Measurements from ENCODE around the gene CROCC2. TPM values are rescaled to one million over a fixed set of nuclear protein-coding genes. Genes with fewer than 3 reads are reported as not detected.

Gene CROCC2
- polyA plus RNA-seq, 4 donors = 0.13 to 0.18 TPM; not detected in 2

- peaks cover 0 to 2% (median 0%) of the 10 kb centered on the region in 3 donors for H3K36me3 ChIP-seq (ENCODE audit: control insufficient read depth in 3 of 3, insufficient read depth in 2 of 3, low read depth in 1 of 3, low read length in 3 of 3)
- H3K27me3 ChIP-seq (ENCODE audit: control insufficient read depth in 3 of 3, insufficient read depth in 3 of 3, low read length in 3 of 3) = peaks cover 0 to 6% (median 0%) of the 10 kb centered on the region in 3 donors
- H3K27ac ChIP-seq (ENCODE audit: low read depth in 1 of 3, low read length in 2 of 3) = no peak overlapping the region
- H3K4me1 ChIP-seq (ENCODE audit: control insufficient read depth in 3 of 3, insufficient read depth in 2 of 3, low read depth in 1 of 3, low read length in 2 of 3) = peaks cover 0 to 7% (median 4%) of the 10 kb centered on the region in 3 donors
- H3K9me3 ChIP-seq (ENCODE audit: control insufficient read depth in 2 of 2, insufficient read depth in 1 of 2, low read depth in 1 of 2, low read length in 1 of 2) = no peaks in the 10 kb centered on the region
- 49 to 76% (median 58%) methylated on average over 9 of the region's 9 CpGs for WGBS, 3 donors
- DNase-seq (no peak), FAIRE-seq (no peak)
- no peak overlapping the region for H3K4me3 ChIP-seq (ENCODE audit: low read depth in 1 of 3, low read length in 3 of 3)
These were observed 105.1 kb downstream of the CROCC2 start for GRCh38 chr2:241011296-241011600.

DNA sequence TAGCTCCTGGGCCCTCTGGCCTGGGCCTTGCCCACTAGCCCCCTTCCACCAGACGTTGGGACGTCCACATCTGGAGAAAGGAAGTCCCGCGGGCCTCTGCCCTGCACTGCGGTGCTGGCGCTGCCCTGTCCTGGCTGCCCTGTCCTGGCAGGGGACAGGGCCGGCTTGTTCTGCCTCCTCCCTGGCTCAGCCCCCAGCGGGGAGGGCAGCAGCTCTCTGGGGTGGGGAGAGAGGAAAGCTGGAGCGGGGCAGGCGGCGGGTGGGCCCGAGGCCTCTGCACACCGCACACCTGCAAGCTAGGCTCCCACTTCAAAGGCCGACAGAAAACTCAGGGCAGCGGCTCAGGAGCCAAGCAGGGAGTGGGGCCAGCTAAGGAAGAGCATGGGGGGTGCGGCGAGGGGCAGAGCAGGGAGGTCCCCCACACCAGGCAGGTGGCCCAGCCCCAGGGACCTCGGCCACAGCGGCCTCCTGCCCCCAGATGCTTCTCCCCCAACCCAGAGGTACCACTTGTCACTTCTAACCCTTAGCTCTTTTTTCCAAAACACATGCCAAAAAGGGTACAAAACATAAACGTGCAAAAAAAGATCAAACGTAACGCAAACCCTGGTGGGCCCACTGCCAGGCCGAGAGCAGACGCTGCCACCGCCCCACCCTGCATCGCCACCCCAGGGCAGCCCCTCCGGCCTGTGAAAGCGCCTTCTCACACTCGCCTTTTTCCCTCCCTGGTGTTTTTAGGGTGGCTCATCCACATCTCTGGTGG lies 105.8 kb downstream of the CROCC2 start:
- H3K4me1 ChIP-seq (ENCODE audit: control insufficient read depth in 3 of 3, insufficient read depth in 2 of 3, low read depth in 1 of 3, low read length in 2 of 3) = peaks cover 0 to 7% (median 4%) of the 10 kb centered on the region in 3 donors
- DNase-seq = no peak
- H3K9me3 ChIP-seq (ENCODE audit: control insufficient read depth in 2 of 2, insufficient read depth in 1 of 2, low read depth in 1 of 2, low read length in 1 of 2) = no peaks in the 10 kb centered on the region
- no peak overlapping the region for H3K27ac ChIP-seq (ENCODE audit: low read depth in 1 of 3, low read length in 2 of 3)
- no peak overlapping the region for H3K4me3 ChIP-seq (ENCODE audit: low read depth in 1 of 3, low read length in 3 of 3)
- H3K27me3 ChIP-seq (ENCODE audit: control insufficient read depth in 3 of 3, insufficient read depth in 3 of 3, low read length in 3 of 3) = peaks cover 0 to 6% (median 0%) of the 10 kb centered on the region in 3 donors
- peaks cover 0 to 2% (median 0%) of the 10 kb centered on the region in 3 donors for H3K36me3 ChIP-seq (ENCODE audit: control insufficient read depth in 3 of 3, insufficient read depth in 2 of 3, low read depth in 1 of 3, low read length in 3 of 3)
- 78 to 83% (median 79%) methylated on average over 23 to 29 of the region's 29 CpGs for WGBS, 3 donors
- FAIRE-seq = no peak

- DNase-seq (no peak), FAIRE-seq (no peak)
- no peaks in the 10 kb centered on the region for H3K9me3 ChIP-seq (ENCODE audit: control insufficient read depth in 2 of 2, insufficient read depth in 1 of 2, low read depth in 1 of 2, low read length in 1 of 2)
- H3K36me3 ChIP-seq (ENCODE audit: control insufficient read depth in 3 of 3, insufficient read depth in 2 of 3, low read depth in 1 of 3, low read length in 3 of 3) = peaks cover 0 to 2% (median 0%) of the 10 kb centered on the region in 3 donors
- peaks cover 0 to 5% (median 0%) of the 10 kb centered on the region in 3 donors for H3K27me3 ChIP-seq (ENCODE audit: control insufficient read depth in 3 of 3, insufficient read depth in 3 of 3, low read length in 3 of 3)
- 85 to 93% (median 90%) methylated on average over 6 of the region's 6 CpGs for WGBS, 3 donors
- peaks cover 0 to 7% (median 4%) of the 10 kb centered on the region in 3 donors for H3K4me1 ChIP-seq (ENCODE audit: control insufficient read depth in 3 of 3, insufficient read depth in 2 of 3, low read depth in 1 of 3, low read length in 2 of 3)
- H3K4me3 ChIP-seq (ENCODE audit: low read depth in 1 of 3, low read length in 3 of 3) = no peak overlapping the region
- no peak overlapping the region for H3K27ac ChIP-seq (ENCODE audit: low read depth in 1 of 3, low read length in 2 of 3)
These were observed 108.1 kb downstream of the CROCC2 start for GRCh38 chr2:241014224-241014623.

- H3K27me3 ChIP-seq (ENCODE audit: control insufficient read depth in 3 of 3, insufficient read depth in 3 of 3, low read length in 3 of 3) = peaks cover 0 to 1% (median 0%) of the 10 kb centered on the region in 3 donors
- no peak overlapping the region for H3K4me3 ChIP-seq (ENCODE audit: low read depth in 1 of 3, low read length in 3 of 3)
- H3K36me3 ChIP-seq (ENCODE audit: control insufficient read depth in 3 of 3, insufficient read depth in 2 of 3, low read depth in 1 of 3, low read length in 3 of 3) = peaks cover 0 to 2% (median 0%) of the 10 kb centered on the region in 3 donors
- H3K9me3 ChIP-seq (ENCODE audit: control insufficient read depth in 2 of 2, insufficient read depth in 1 of 2, low read depth in 1 of 2, low read length in 1 of 2) = no peaks in the 10 kb centered on the region
- FAIRE-seq (no peak), DNase-seq (no peak)
- no peak overlapping the region for H3K27ac ChIP-seq (ENCODE audit: low read depth in 1 of 3, low read length in 2 of 3)
- peaks cover 0 to 7% (median 4%) of the 10 kb centered on the region in 3 donors for H3K4me1 ChIP-seq (ENCODE audit: control insufficient read depth in 3 of 3, insufficient read depth in 2 of 3, low read depth in 1 of 3, low read length in 2 of 3)
- 68 to 85% (median 76%) methylated on average over 10 of the region's 10 CpGs for WGBS, 3 donors
These were observed 108.6 kb downstream of the CROCC2 start for GRCh38 chr2:241014764-241015163.

DNA sequence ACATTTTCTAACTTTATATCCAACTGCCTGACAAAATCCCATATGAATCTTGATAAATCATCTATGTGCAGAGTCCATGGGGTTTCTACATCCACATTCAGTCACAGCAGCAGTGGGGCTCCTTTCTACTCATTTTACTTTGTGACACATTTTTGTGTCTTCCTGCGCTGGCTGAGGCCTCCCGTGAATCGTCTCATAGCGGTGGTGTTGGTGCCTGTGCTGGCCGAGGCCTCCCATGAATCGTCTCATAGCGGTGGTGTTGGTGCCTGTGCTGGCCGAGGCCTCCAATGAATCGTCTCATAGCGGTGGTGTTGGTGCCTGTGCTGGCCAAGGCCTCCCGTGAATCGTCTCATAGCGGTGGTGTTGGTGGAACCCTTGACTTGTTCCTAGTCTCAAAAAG lies 109.3 kb downstream of the CROCC2 start:
- Histone ChIP-seq H3K9me3 (ENCODE audit: control insufficient read depth in 2 of 2, insufficient read depth in 1 of 2, low read depth in 1 of 2, low read length in 1 of 2) (no peaks in the 10 kb centered on the region), H3K27me3 (ENCODE audit: control insufficient read depth in 3 of 3, insufficient read depth in 3 of 3, low read length in 3 of 3) (no peaks in the 10 kb centered on the region), H3K4me3 (ENCODE audit: low read depth in 1 of 3, low read length in 3 of 3) (no peak overlapping the region), H3K27ac (ENCODE audit: low read depth in 1 of 3, low read length in 2 of 3) (no peak overlapping the region), H3K36me3 (ENCODE audit: control insufficient read depth in 3 of 3, insufficient read depth in 2 of 3, low read depth in 1 of 3, low read length in 3 of 3) (peaks cover 0 to 2% (median 0%) of the 10 kb centered on the region in 3 donors), H3K4me1 (ENCODE audit: control insufficient read depth in 3 of 3, insufficient read depth in 2 of 3, low read depth in 1 of 3, low read length in 2 of 3) (peaks cover 0 to 4% (median 2%) of the 10 kb centered on the region in 3 donors)
- no peak for DNase-seq
- 87 to 94% (median 94%) methylated on average over 13 of the region's 13 CpGs for WGBS, 3 donors
- FAIRE-seq = no peak

DNA sequence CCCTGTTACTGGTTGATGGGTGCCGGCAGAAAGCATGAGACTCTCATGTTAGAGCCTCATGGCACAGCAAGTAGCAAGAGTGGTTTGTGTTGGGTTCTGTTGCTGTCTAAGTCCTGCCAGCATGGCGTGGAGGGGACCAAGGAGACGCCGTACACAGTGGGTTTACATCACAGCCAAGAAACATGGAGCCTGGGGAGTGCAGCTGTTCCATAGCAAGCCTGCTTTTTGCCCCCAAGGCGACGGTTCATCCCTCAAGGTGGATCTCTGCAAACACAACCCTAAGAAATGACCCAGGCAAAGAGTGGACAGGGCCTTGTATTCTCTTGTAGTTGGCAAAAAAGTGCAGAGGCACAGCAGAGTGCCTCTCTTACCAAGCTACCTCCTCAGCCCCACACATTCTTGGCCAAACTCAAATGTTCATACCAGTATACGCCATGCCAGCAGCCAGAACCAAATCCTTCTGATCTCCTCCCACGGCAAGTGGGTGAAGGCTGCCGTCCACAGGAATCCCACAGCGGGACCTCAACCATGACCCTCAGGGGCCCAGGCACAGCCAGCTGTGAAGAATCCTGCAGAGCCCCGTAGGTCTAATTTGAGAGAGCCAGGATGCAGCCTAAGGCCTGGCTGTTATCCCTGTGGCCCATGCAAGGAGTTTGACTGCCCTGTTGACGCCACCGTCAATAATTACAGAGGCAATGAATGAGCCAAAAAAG lies 111.2 kb downstream of the CROCC2 start:
- 92 to 93% (median 92%) methylated on average over 13 of the region's 13 CpGs for WGBS, 3 donors
- Histone ChIP-seq H3K36me3 (ENCODE audit: control insufficient read depth in 3 of 3, insufficient read depth in 2 of 3, low read depth in 1 of 3, low read length in 3 of 3) (no peaks in the 10 kb centered on the region), H3K9me3 (ENCODE audit: control insufficient read depth in 2 of 2, insufficient read depth in 1 of 2, low read depth in 1 of 2, low read length in 1 of 2) (no peaks in the 10 kb centered on the region), H3K4me1 (ENCODE audit: control insufficient read depth in 3 of 3, insufficient read depth in 2 of 3, low read depth in 1 of 3, low read length in 2 of 3) (no peaks in the 10 kb centered on the region), H3K27ac (ENCODE audit: low read depth in 1 of 3, low read length in 2 of 3) (no peak overlapping the region), H3K27me3 (ENCODE audit: control insufficient read depth in 3 of 3, insufficient read depth in 3 of 3, low read length in 3 of 3) (no peaks in the 10 kb centered on the region), H3K4me3 (ENCODE audit: low read depth in 1 of 3, low read length in 3 of 3) (no peak overlapping the region)
- no peak for DNase-seq
- no peak for FAIRE-seq

GRCh38 chr2:241018051-241018891 lies 112.1 kb downstream of the CROCC2 start:
- H3K36me3 ChIP-seq (ENCODE audit: control insufficient read depth in 3 of 3, insufficient read depth in 2 of 3, low read depth in 1 of 3, low read length in 3 of 3) = no peaks in the 10 kb centered on the region
- WGBS, 3 donors = 86 to 90% (median 87%) methylated on average over 26 of the region's 26 CpGs
- no peaks in the 10 kb centered on the region for H3K4me1 ChIP-seq (ENCODE audit: control insufficient read depth in 3 of 3, insufficient read depth in 2 of 3, low read depth in 1 of 3, low read length in 2 of 3)
- FAIRE-seq (no peak), DNase-seq (no peak)
- H3K9me3 ChIP-seq (ENCODE audit: control insufficient read depth in 2 of 2, insufficient read depth in 1 of 2, low read depth in 1 of 2, low read length in 1 of 2) = no peaks in the 10 kb centered on the region
- no peaks in the 10 kb centered on the region for H3K27me3 ChIP-seq (ENCODE audit: control insufficient read depth in 3 of 3, insufficient read depth in 3 of 3, low read length in 3 of 3)
- H3K4me3 ChIP-seq (ENCODE audit: low read depth in 1 of 3, low read length in 3 of 3) = no peak overlapping the region
- no peak overlapping the region for H3K27ac ChIP-seq (ENCODE audit: low read depth in 1 of 3, low read length in 2 of 3)

- H3K27me3 ChIP-seq (ENCODE audit: control insufficient read depth in 3 of 3, insufficient read depth in 3 of 3, low read length in 3 of 3) = no peaks in the 10 kb centered on the region
- H3K4me1 ChIP-seq (ENCODE audit: control insufficient read depth in 3 of 3, insufficient read depth in 2 of 3, low read depth in 1 of 3, low read length in 2 of 3) = no peaks in the 10 kb centered on the region
- no peak for FAIRE-seq
- no peak overlapping the region for H3K4me3 ChIP-seq (ENCODE audit: low read depth in 1 of 3, low read length in 3 of 3)
- H3K36me3 ChIP-seq (ENCODE audit: control insufficient read depth in 3 of 3, insufficient read depth in 2 of 3, low read depth in 1 of 3, low read length in 3 of 3) = no peaks in the 10 kb centered on the region
- no peak for DNase-seq
- no peaks in the 10 kb centered on the region for H3K9me3 ChIP-seq (ENCODE audit: control insufficient read depth in 2 of 2, insufficient read depth in 1 of 2, low read depth in 1 of 2, low read length in 1 of 2)
- 95 to 96% (median 95%) methylated on average over 20 of the region's 20 CpGs for WGBS, 3 donors
- no peak overlapping the region for H3K27ac ChIP-seq (ENCODE audit: low read depth in 1 of 3, low read length in 2 of 3)
These were observed 113.5 kb downstream of the CROCC2 start for GRCh38 chr2:241019441-241020139.

Data from small intestine (tissue), 7 donors.